H1 (cell line): ENCODE results near the gene RHOU. TPM values are rescaled to one million over a fixed set of nuclear protein-coding genes. Genes with fewer than 3 reads are reported as not detected.

ENCODE experiments used
- CTCF ChIA-PET: fragments of 300-600 bp; sonication (Branson Sonifier 250); formaldehyde crosslinking; loops from one replicate; lab custom pipeline; 2021; ENCODE audit not compliant: partially characterized antibody; lab: Charles Lee
- POLR2A ChIA-PET: fragments of 300-600 bp; sonication (Branson Sonifier 250); formaldehyde crosslinking; loops from one replicate; lab custom pipeline; 2021; ENCODE audit warnings: inconsistent platforms; ENCODE audit not compliant: partially characterized antibody; lab: Charles Lee
- DNase-seq, 2 experiments: peaks; one replicate each; pipeline versions ENCODE4 v3.0.0 to v3.0.0-alpha.2; 2010 to 2022; ENCODE audit warnings: low spot score in 2 of 2, low read depth in 1 of 2, mixed read lengths in 1 of 2
- FAIRE-seq: peaks from 2 replicates; lab custom pipeline; 2011; peaks lifted over from hg19 to GRCh38; lab: Jason Lieb, UNC
- H2AFZ ChIP-seq: 2 replicates; pipeline ENCODE4 v1.8.1; 2012; ENCODE audit warnings: low read length, inconsistent platforms
- H2AK5ac ChIP-seq: 2 replicates; pipeline ENCODE4 v1.6.1; 2013; ENCODE audit warnings: low read depth, low read length
- H2BK120ac ChIP-seq: replicated peaks from 2 replicates; pipeline ENCODE3; 2013; ENCODE audit warnings: low read depth, low read length, inconsistent platforms
- H2BK12ac ChIP-seq: 2 replicates; pipeline ENCODE4 v1.6.1; 2013; ENCODE audit warnings: low read depth, low read length
- H2BK15ac ChIP-seq: 2 replicates; pipeline ENCODE4 v1.6.1; 2013; ENCODE audit warnings: low read length
- H2BK20ac ChIP-seq: 2 replicates; pipeline ENCODE4 v1.6.1; 2013; ENCODE audit warnings: low read length
- H2BK5ac ChIP-seq: 2 replicates; pipeline ENCODE4 v1.6.1; 2013; ENCODE audit warnings: low read depth, low read length
- H3K14ac ChIP-seq: 2 replicates; pipeline ENCODE4 v1.6.1; 2013; ENCODE audit warnings: inconsistent platforms; ENCODE audit not compliant: insufficient read length
- H3K18ac ChIP-seq: 2 replicates; pipeline ENCODE4 v1.6.1; 2013; ENCODE audit warnings: low read length; ENCODE audit errors: extremely low read depth
- H3K23ac ChIP-seq: 2 replicates; pipeline ENCODE4 v1.6.1; 2013; ENCODE audit warnings: inconsistent platforms; ENCODE audit not compliant: insufficient read length
- H3K23me2 ChIP-seq: 2 replicates; pipeline ENCODE4 v1.6.1; 2013; ENCODE audit warnings: low read depth, low read length
- H3K27ac ChIP-seq: 2 replicates; pipeline ENCODE4 v1.6.1; 2011; ENCODE audit warnings: low read depth, low read length, inconsistent platforms
- H3K27me3 ChIP-seq, 4 experiments: replicated peaks in 1 of 4; 1 replicate in 1 of 4; 2 replicates in 3 of 4; pipeline versions ENCODE4 v1.6.1 to v1.8.1; 2011 to 2013; ENCODE audit warnings: low read length in 3 of 4, mild to moderate bottlenecking in 3 of 4, inconsistent platforms in 2 of 4, mixed read lengths in 2 of 4, moderate library complexity in 1 of 4; ENCODE audit not compliant: control insufficient read depth in 3 of 4, insufficient read depth in 3 of 4; ENCODE audit errors: extremely low read depth in 1 of 4
- H3K36me3 ChIP-seq, 4 experiments: 2 replicates each; pipeline versions ENCODE4 v1.6.1 to v1.8.1; 2011 to 2013; ENCODE audit warnings: mild to moderate bottlenecking in 4 of 4, low read length in 3 of 4, moderate library complexity in 2 of 4, control low read depth in 1 of 4, inconsistent platforms in 1 of 4; ENCODE audit not compliant: insufficient read depth in 4 of 4, control insufficient read depth in 2 of 4
- H3K4ac ChIP-seq: replicated peaks from 2 replicates; pipeline ENCODE3; 2013; ENCODE audit warnings: low read length, low read depth, mixed read lengths, inconsistent platforms; ENCODE audit not compliant: insufficient read length
- H3K4me1 ChIP-seq, 4 experiments: replicated peaks in 1 of 4; 1 replicate in 1 of 4; 2 replicates in 3 of 4; pipeline versions ENCODE4 v1.6.1 to v1.8.1; 2011 to 2013; ENCODE audit warnings: low read length in 3 of 4, inconsistent platforms in 2 of 4, mixed read lengths in 1 of 4; ENCODE audit not compliant: insufficient read depth in 4 of 4, control insufficient read depth in 3 of 4
- H3K4me2 ChIP-seq, 2 experiments: 2 replicates each; pipeline versions ENCODE4 v1.6.1 to v1.8.1; 2011 to 2013; ENCODE audit warnings: low read depth in 2 of 2, low read length in 2 of 2, control low read depth in 1 of 2, inconsistent platforms in 1 of 2, mild to moderate bottlenecking in 1 of 2; ENCODE audit not compliant: insufficient read depth in 1 of 2
- H3K4me3 ChIP-seq, 4 experiments: fragments of 200-600, 300-600 bp in 1 of 4; sonication (generic), shearing (Covaris generic), sonication (Bioruptor Twin) in 1 of 4; 2 replicates each; pipeline versions ENCODE4 v1.5.1 to v1.8.1; 2011 to 2016; ENCODE audit warnings: low read length in 4 of 4, low read depth in 3 of 4, control low read depth in 2 of 4, inconsistent platforms in 2 of 4, mild to moderate bottlenecking in 2 of 4, mixed read lengths in 1 of 4, moderate library complexity in 1 of 4; ENCODE audit not compliant: insufficient read depth in 2 of 4; ENCODE audit errors: extremely low read depth in 1 of 4
- H3K56ac ChIP-seq: replicated peaks from 2 replicates; pipeline ENCODE3; 2013; ENCODE audit warnings: low read depth, mild to moderate bottlenecking, mixed read lengths, low read length, inconsistent platforms; ENCODE audit not compliant: insufficient read length
- H3K79me1 ChIP-seq: 2 replicates; pipeline ENCODE4 v1.6.1; 2013; ENCODE audit warnings: low read depth, low read length, control low read depth
- H3K79me2 ChIP-seq, 2 experiments: 2 replicates each; pipeline versions ENCODE4 v1.6.1 to v1.8.1; 2012 to 2013; ENCODE audit warnings: low read length in 2 of 2, mild to moderate bottlenecking in 2 of 2, inconsistent platforms in 1 of 2; ENCODE audit not compliant: insufficient read depth in 2 of 2, control insufficient read depth in 1 of 2
- H3K9ac ChIP-seq, 4 experiments: replicated peaks in 1 of 4; 1 replicate in 1 of 4; 2 replicates in 3 of 4; pipeline versions ENCODE4 v1.6.1 to v1.8.1; 2011 to 2013; ENCODE audit warnings: low read depth in 3 of 4, low read length in 3 of 4, control low read depth in 2 of 4, mild to moderate bottlenecking in 2 of 4, moderate library complexity in 2 of 4, inconsistent platforms in 1 of 4; ENCODE audit errors: extremely low read depth in 1 of 4
- H3K9me3 ChIP-seq, 2 experiments: 2 replicates each; pipeline versions ENCODE4 v1.6.1 to v1.8.1; 2012 to 2013; ENCODE audit warnings: mild to moderate bottlenecking in 2 of 2, moderate library complexity in 2 of 2, control low read depth in 1 of 2, inconsistent platforms in 1 of 2, low read depth in 1 of 2, low read length in 1 of 2, mixed read lengths in 1 of 2; ENCODE audit not compliant: insufficient read depth in 2 of 2
- H4K20me1 ChIP-seq, 2 experiments: replicated peaks in 1 of 2; 2 replicates each; pipeline versions ENCODE3 to v1.8.1; 2011 to 2013; ENCODE audit warnings: inconsistent platforms in 2 of 2, low read length in 2 of 2, mild to moderate bottlenecking in 1 of 2; ENCODE audit not compliant: insufficient read depth in 2 of 2, control insufficient read depth in 1 of 2
- H4K5ac ChIP-seq: 2 replicates; pipeline ENCODE4 v1.6.1; 2013; ENCODE audit warnings: low read length, low read depth, mixed read lengths, inconsistent platforms; ENCODE audit not compliant: insufficient read length
- H4K8ac ChIP-seq: 2 replicates; pipeline ENCODE4 v1.8.0; 2013; ENCODE audit warnings: mild to moderate bottlenecking, moderate library complexity, low read length, inconsistent platforms; ENCODE audit not compliant: insufficient read depth; ENCODE audit errors: extremely low read depth
- H4K91ac ChIP-seq: replicated peaks from 2 replicates; pipeline ENCODE3; 2013; ENCODE audit warnings: low read length, mixed read lengths, inconsistent platforms; ENCODE audit not compliant: insufficient read length
- CEBPB ChIP-seq: IDR thresholded peaks from 2 replicates; pipeline ENCODE4 v1.6.1; 2012; ENCODE audit warnings: low read depth, low read length
- CREB1 ChIP-seq: IDR thresholded peaks from 2 replicates; pipeline ENCODE4 v1.6.1; 2012; ENCODE audit warnings: inconsistent platforms
- GTF2F1 ChIP-seq: IDR thresholded peaks from 2 replicates; pipeline ENCODE4 v1.6.1; 2012; ENCODE audit warnings: low read depth, low read length, improper control_type of control experiment, borderline replicate concordance
- JUND ChIP-seq: IDR thresholded peaks from 2 replicates; pipeline ENCODE4 v1.6.1; 2011; ENCODE audit warnings: mild to moderate bottlenecking, improper control_type of control experiment, low read length
- KDM1A ChIP-seq: fragments of 200-600, 300-600 bp; sonication (generic); IDR thresholded peaks from 2 replicates; pipeline ENCODE4 v1.7.1; 2016; ENCODE audit warnings: mild to moderate bottlenecking, low read length, borderline replicate concordance
- SP2 ChIP-seq: IDR thresholded peaks from 2 replicates; pipeline ENCODE4 v1.6.1; 2012; ENCODE audit warnings: mild to moderate bottlenecking, low read length, inconsistent platforms
- ZNF274 ChIP-seq: IDR thresholded peaks from 2 replicates; pipeline ENCODE4 v1.7.0; 2012; ENCODE audit warnings: low read length, borderline replicate concordance; ENCODE audit errors: extremely low read depth
- WGBS, 2 experiments: shearing (Covaris generic) in 1 of 2; methylation state at CpG; one replicate each; pipeline versions ENCODE4 v1.1.6 to v1.1.7; 2013 to 2015; ENCODE audit warnings: low lambda C conversion rate in 2 of 2, mixed read lengths in 2 of 2, inconsistent platforms in 1 of 2, low coverage in 1 of 2, missing lambda C conversion rate in 1 of 2; ENCODE audit not compliant: insufficient replicate concordance in 2 of 2, insufficient coverage in 1 of 2, insufficient read length in 1 of 2; ENCODE audit errors: extremely low coverage in 1 of 2, missing lambda C conversion rate in 1 of 2; 5-methylcytosine and 5-hydroxymethylcytosine counted together
- polyA plus RNA-seq, 7 experiments: library from polyadenylated mRNA; depleted of rRNA in 3 of 7; stranded (reverse) in 5 of 7; unstranded in 2 of 7; fragments of >200 nt in 5 of 7; fragments of 200-250 nt in 2 of 7; gene quantifications; 1 replicate in 5 of 7; 2 replicates in 1 of 7; 4 replicates in 1 of 7; pipeline versions ENCODE4 v1.2.1 to v1.2.3, GENCODE V29; 2011 to 2013; ENCODE audit warnings: missing spikeins in 2 of 7, mixed read lengths in 2 of 7
- total RNA-seq: library from RNA; stranded (reverse); fragmentation: NEBNext Ultra II Directional; extraction: Animal tissue kit (Norgen Biotek cat#: 25700); gene quantifications from 2 replicates; pipeline ENCODE4 v1.2.1, GENCODE V29; 2021

RHOU gene
- total and polyA plus RNA-seq, 2 of the 8 experiments (the other 6 are each of a cell fraction or from before 2014, with no cell fraction given), result 3.0 to 3.4 TPM

- Histone ChIP-seq H3K27me3 (no peaks in the 10 kb centered on the region), H3K79me2 (no peaks in the 10 kb centered on the region), H4K5ac (no peak overlapping the region), H2BK15ac (no peak overlapping the region), H3K4ac (no peak overlapping the region), H2BK5ac (no peak overlapping the region), H2BK120ac (no peak overlapping the region), H3K18ac (no peak overlapping the region), H2BK12ac (no peak overlapping the region), H3K4me2 (no peak overlapping the region), H3K79me1 (no peaks in the 10 kb centered on the region), H2BK20ac (no peak overlapping the region), H2AK5ac (no peak overlapping the region), H3K27ac (no peak overlapping the region), H3K9ac (no peak overlapping the region), H3K4me1 (peaks cover 2 to 6% (median 4%) of the 10 kb centered on the region in 4 experiments; a peak in 6 of 7 replicates), H3K23me2 (no peaks in the 10 kb centered on the region), H3K9me3 (no peaks in the 10 kb centered on the region), H4K91ac (no peak overlapping the region), H3K56ac (no peak overlapping the region), H2AFZ (no peak overlapping the region), H3K4me3 (no peak overlapping the region), H3K23ac (no peak overlapping the region), H4K8ac (no peak overlapping the region), H3K36me3 (no peaks in the 10 kb centered on the region), H4K20me1 (no peaks in the 10 kb centered on the region), H3K14ac (no peak overlapping the region)
- ChIA-PET CTCF (no interaction called here), POLR2A (no interaction called here)
- DNase-seq, result no peak
- no peak for FAIRE-seq
- TF ChIP-seq SP2 (no peak), GTF2F1 (no peak), CEBPB (no peak), CREB1 (no peak), ZNF274 (no peak), JUND (no peak), KDM1A (no peak)
- 96% methylated on average over 10 of the region's 10 CpGs; no CpG with 5 or more reads in 1 of the 2 experiments for WGBS, 2 experiments
These were observed 13.9 kb upstream of the RHOU start for GRCh38 chr1:228721407-228721806.
